HG03196 (cell line): Measurements from ENCODE around the gene DCLK1.

Experiments
- ATAC-seq: cut with Tn5 transposase; IDR thresholded peaks from one replicate; pipeline ENCODE4 v1.9.1; 2021; ENCODE audit not compliant: unreplicated experiment

Gene DCLK1

GRCh38 chr13:36051082-36051481, 80.1 kb downstream of the DCLK1 start:
- ATAC-seq: no peak

- no peak for ATAC-seq
Measured at GRCh38 chr13:36046672-36047071, 84.5 kb downstream of the DCLK1 start.

GRCh38 chr13:36038785-36039555, 92.2 kb downstream of the DCLK1 start:
- ATAC-seq: no peak

- no peak for ATAC-seq
Measured at GRCh38 chr13:36033035-36033434, 98.1 kb downstream of the DCLK1 start.

- ATAC-seq: no peak
Measured at GRCh38 chr13:36031490-36031889, 99.7 kb downstream of the DCLK1 start.

- ATAC-seq: no peak
Measured at GRCh38 chr13:36030670-36031331, 100.4 kb downstream of the DCLK1 start.

- ATAC-seq: no peak
Measured at GRCh38 chr13:36029166-36029565, 102.0 kb downstream of the DCLK1 start.

- ATAC-seq: no peak
Measured at GRCh38 chr13:36028359-36029025, 102.7 kb downstream of the DCLK1 start.

GRCh38 chr13:36026531-36026930, 104.7 kb downstream of the DCLK1 start:
- no peak for ATAC-seq

- ATAC-seq: no peak
Measured at GRCh38 chr13:36014763-36015162, 116.4 kb downstream of the DCLK1 start.

GRCh38 chr13:36006894-36007675, 124.1 kb downstream of the DCLK1 start:
- ATAC-seq: no peak

GRCh38 chr13:36006347-36006746, 124.8 kb downstream of the DCLK1 start:
- no peak for ATAC-seq

- no peak for ATAC-seq
Measured at GRCh38 chr13:36001561-36001960, 129.6 kb downstream of the DCLK1 start.

- ATAC-seq: no peak
Measured at GRCh38 chr13:36000028-36000427, 131.2 kb downstream of the DCLK1 start.

- no peak for ATAC-seq
Measured at GRCh38 chr13:35996360-35996759, 134.8 kb downstream of the DCLK1 start.

- no peak for ATAC-seq
Measured at GRCh38 chr13:35995136-35995535, 136.0 kb downstream of the DCLK1 start.

GRCh38 chr13:35994131-35994966, 136.8 kb downstream of the DCLK1 start:
- no peak for ATAC-seq

- no peak for ATAC-seq
Measured at GRCh38 chr13:35993686-35994085, 137.5 kb downstream of the DCLK1 start.

- no peak for ATAC-seq
Measured at GRCh38 chr13:35992964-35993363, 138.2 kb downstream of the DCLK1 start.

- no peak for ATAC-seq
Measured at GRCh38 chr13:35990196-35990595, 141.0 kb downstream of the DCLK1 start.
